Panc1 (cell line): Measurements from ENCODE around the gene ERG28. TPM values are rescaled to one million over a fixed set of nuclear protein-coding genes. Genes with fewer than 3 reads are reported as not detected.

Experiments used
- ATAC-seq: fragments of 200-7000 bp; cut with Tn5 transposase; 2 replicates; pipeline ENCODE4 v1.9.1; 2020; ENCODE audit warnings: mild to moderate bottlenecking, moderate library complexity
- BruUV-seq: library from RNA; stranded (reverse); fragments of 400-500 nt; replicated peaks from 2 replicates; lab custom pipeline; 2021; lab: Mats Ljungman, UMichigan
- CTCF ChIA-PET: fragments of 300-600 bp; sonication (Branson Sonifier 250); formaldehyde crosslinking; loops from one replicate; lab custom pipeline; 2022; ENCODE audit warnings: antibody characterized with exemption; lab: Charles Lee
- POLR2A ChIA-PET: fragments of 300-600 bp; sonication (Branson Sonifier 250); formaldehyde crosslinking; loops from one replicate; lab custom pipeline; 2022; ENCODE audit warnings: antibody characterized with exemption; lab: Charles Lee
- DNase-seq: peaks from one replicate; pipeline ENCODE4 v3.0.0-alpha.2; 2010; ENCODE audit warnings: low read depth, low spot score
- H3K27ac ChIP-seq: 2 replicates; pipeline ENCODE4 v1.5.1; 2011; ENCODE audit warnings: mild to moderate bottlenecking, low read length, inconsistent platforms
- H3K27me3 ChIP-seq: fragments of 200-500 bp; sonication (Bioruptor generic); 2 replicates; pipeline ENCODE4 v1.6.0; 2014; ENCODE audit warnings: low read length, inconsistent platforms; ENCODE audit not compliant: control insufficient read depth, insufficient read depth
- H3K36me3 ChIP-seq: fragments of 200-500 bp; sonication (Bioruptor generic); 2 replicates; pipeline ENCODE4 v1.5.1; 2014; ENCODE audit warnings: inconsistent platforms, mild to moderate bottlenecking, low read length, moderate library complexity; ENCODE audit not compliant: control insufficient read depth, insufficient read depth
- H3K4me1 ChIP-seq: 2 replicates; pipeline ENCODE4 v1.5.1; 2011; ENCODE audit warnings: inconsistent platforms, mild to moderate bottlenecking, low read length, moderate library complexity; ENCODE audit not compliant: control insufficient read depth, insufficient read depth
- H3K4me3 ChIP-seq, 2 experiments: 2 replicates each; pipeline ENCODE4 v1.5.1; 2011 to 2012; ENCODE audit warnings: low read depth in 2 of 2, low read length in 2 of 2, mild to moderate bottlenecking in 2 of 2, inconsistent platforms in 1 of 2, moderate library complexity in 1 of 2
- H3K9me3 ChIP-seq: fragments of 200-500 bp; sonication (Bioruptor generic); 2 replicates; pipeline ENCODE4 v1.5.1; 2014; ENCODE audit warnings: low read depth, mild to moderate bottlenecking, inconsistent platforms, low read length, moderate library complexity; ENCODE audit not compliant: control insufficient read depth, insufficient read depth
- POLR2AphosphoS5 ChIP-seq: IDR thresholded peaks from 2 replicates; pipeline ENCODE4 v1.6.1; 2012; ENCODE audit warnings: mild to moderate bottlenecking, low read depth, low read length, moderate library complexity
- REST ChIP-seq, 2 experiments: IDR thresholded peaks; 2 replicates each; pipeline ENCODE4 v1.6.1; 2011 to 2012; ENCODE audit warnings: low read depth in 2 of 2, control low read depth in 1 of 2, low read length in 1 of 2, mild to moderate bottlenecking in 1 of 2, moderate library complexity in 1 of 2; ENCODE audit not compliant: insufficient read depth in 1 of 2
- SIN3A ChIP-seq: IDR thresholded peaks from 2 replicates; pipeline ENCODE4 v1.6.1; 2012; ENCODE audit warnings: low read depth, mild to moderate bottlenecking, low read length, moderate library complexity, borderline replicate concordance; ENCODE audit not compliant: insufficient read depth
- TCF7L2 ChIP-seq: IDR thresholded peaks from 2 replicates; pipeline ENCODE4 v1.6.1; 2011; ENCODE audit warnings: mild to moderate bottlenecking, low read depth, low read length, inconsistent platforms
- in situ Hi-C: cut with HindIII; loops from 2 replicates; pipeline ENCODE4 v1.10.0; 2016; ENCODE audit warnings: low sequenced_read_pairs, low pct_unique_long_range_greater_than_20kb
- intact Hi-C: fragments of 100-400 bp; cut with micrococcal nuclease; formaldehyde crosslinking; loops from one replicate; pipeline ENCODE4 v1.10.0; 2022; ENCODE audit not compliant: unreplicated experiment
- total RNA-seq: library from RNA; stranded (reverse); gene quantifications from one replicate; pipeline ENCODE4 v1.2.1, GENCODE V29; 2021; ENCODE audit not compliant: unreplicated experiment
- TF ChIP-seq, protein P1 (sequence below): fragments of 450-650 bp; IDR thresholded peaks from 2 replicates; pipeline ENCODE4 v1.5.1; 2017; ENCODE audit warnings: mild to moderate bottlenecking

The ERG28 gene
- total RNA-seq, 1 experiment from 2014 or later, result 23.1 TPM

- ATAC-seq, result no peak
- intact Hi-C loops, result no loop called here
- TF ChIP-seq REST (IDR thresholded peaks at IDR 0.05; ENCODE audit: insufficient read depth in 1 of 2, low read depth in 2 of 2, low read length in 1 of 2), result no peak
- TF ChIP-seq SIN3A, result no peak
- no peak for TF ChIP-seq TCF7L2
- TF ChIP-seq, protein P1, sequence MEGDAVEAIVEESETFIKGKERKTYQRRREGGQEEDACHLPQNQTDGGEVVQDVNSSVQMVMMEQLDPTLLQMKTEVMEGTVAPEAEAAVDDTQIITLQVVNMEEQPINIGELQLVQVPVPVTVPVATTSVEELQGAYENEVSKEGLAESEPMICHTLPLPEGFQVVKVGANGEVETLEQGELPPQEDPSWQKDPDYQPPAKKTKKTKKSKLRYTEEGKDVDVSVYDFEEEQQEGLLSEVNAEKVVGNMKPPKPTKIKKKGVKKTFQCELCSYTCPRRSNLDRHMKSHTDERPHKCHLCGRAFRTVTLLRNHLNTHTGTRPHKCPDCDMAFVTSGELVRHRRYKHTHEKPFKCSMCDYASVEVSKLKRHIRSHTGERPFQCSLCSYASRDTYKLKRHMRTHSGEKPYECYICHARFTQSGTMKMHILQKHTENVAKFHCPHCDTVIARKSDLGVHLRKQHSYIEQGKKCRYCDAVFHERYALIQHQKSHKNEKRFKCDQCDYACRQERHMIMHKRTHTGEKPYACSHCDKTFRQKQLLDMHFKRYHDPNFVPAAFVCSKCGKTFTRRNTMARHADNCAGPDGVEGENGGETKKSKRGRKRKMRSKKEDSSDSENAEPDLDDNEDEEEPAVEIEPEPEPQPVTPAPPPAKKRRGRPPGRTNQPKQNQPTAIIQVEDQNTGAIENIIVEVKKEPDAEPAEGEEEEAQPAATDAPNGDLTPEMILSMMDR, result no peak
- no peak for TF ChIP-seq POLR2AphosphoS5
- no TSS peak for BruUV-seq
- CTCF ChIA-PET, result no interaction called here
- H3K27ac ChIP-seq, result no peak overlapping the region
- in situ Hi-C loops, result no loop called here
- H3K27me3 ChIP-seq, result no peaks in the 10 kb centered on the region
- H3K9me3 ChIP-seq, result peaks cover 6% of the 10 kb centered on the region; the same call in 1 of the 2 replicates
- no peaks in the 10 kb centered on the region for H3K36me3 ChIP-seq
- H3K4me3 ChIP-seq, result no peak overlapping the region
- no peak for DNase-seq
- POLR2A ChIA-PET, result no interaction called here
- H3K4me1 ChIP-seq, result no peaks in the 10 kb centered on the region
Measured at GRCh38 chr14:75612157-75612556, 48.5 kb downstream of the ERG28 start.

DNA sequence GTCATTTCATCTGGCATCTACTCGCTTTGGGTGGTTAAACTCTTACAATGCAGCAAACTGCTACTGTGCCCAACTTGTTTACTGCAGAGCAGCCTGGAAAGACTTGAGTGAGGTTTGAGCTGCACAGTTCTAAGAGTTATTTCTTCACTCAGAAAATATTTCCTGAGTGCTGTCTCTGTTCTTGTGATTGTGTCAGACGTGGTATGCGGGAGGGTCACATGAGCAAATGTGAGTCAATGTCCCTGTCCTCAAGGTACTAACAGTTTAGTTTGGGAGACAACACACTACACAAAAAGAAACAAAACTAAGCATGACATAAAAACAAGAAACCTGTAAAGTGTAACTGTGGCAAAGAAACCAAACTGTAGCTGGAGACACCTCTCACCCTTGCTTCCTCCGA lies 49.8 kb downstream of the ERG28 start:
- no peaks in the 10 kb centered on the region for H3K36me3 ChIP-seq
- H3K4me3 ChIP-seq, result no peak overlapping the region
- in situ Hi-C loops (no loop called here), intact Hi-C loops (no loop called here)
- ChIA-PET POLR2A (no interaction called here), CTCF (no interaction called here)
- peaks cover 6% of the 10 kb centered on the region; the same call in 1 of the 2 replicates for H3K9me3 ChIP-seq
- H3K27ac ChIP-seq, result no peak overlapping the region; the same call in 1 of the 2 replicates
- DNase-seq, result no peak
- no peaks in the 10 kb centered on the region for H3K27me3 ChIP-seq
- BruUV-seq, result no TSS peak
- H3K4me1 ChIP-seq, result no peaks in the 10 kb centered on the region
- TF ChIP-seq POLR2AphosphoS5 (no peak), SIN3A (no peak), TCF7L2 (no peak)
- ATAC-seq, result no peak
